Measurements from ENCODE around the gene SORBS2. TPM values are rescaled to one million over a fixed set of nuclear protein-coding genes. Genes with fewer than 3 reads are reported as not detected.

SORBS2 gene
- total RNA-seq, 1 donor = 2.1 TPM

GRCh38 chr4:185822791-185823190 is 10.8 kb upstream of the SORBS2 start:
- no peaks in the 10 kb centered on the region for H3K4me1 ChIP-seq (ENCODE audit: insufficient read depth, low read length)
- no peaks in the 10 kb centered on the region for H3K9me3 ChIP-seq (ENCODE audit: low read depth, low read length)
- H3K4me3 ChIP-seq (ENCODE audit: low read length) = no peak overlapping the region
- H3K27me3 ChIP-seq (ENCODE audit: insufficient read depth, low read length) = no peaks in the 10 kb centered on the region

- Histone ChIP-seq H3K9me3 (ENCODE audit: low read depth, low read length) (no peaks in the 10 kb centered on the region), H3K4me1 (ENCODE audit: insufficient read depth, low read length) (no peaks in the 10 kb centered on the region), H3K27me3 (ENCODE audit: insufficient read depth, low read length) (no peaks in the 10 kb centered on the region), H3K4me3 (ENCODE audit: low read length) (no peak overlapping the region)
Observed at GRCh38 chr4:185821029-185821419, 9.0 kb upstream of the SORBS2 start.

- Histone ChIP-seq H3K27me3 (ENCODE audit: insufficient read depth, low read length) (no peaks in the 10 kb centered on the region), H3K9me3 (ENCODE audit: low read depth, low read length) (no peaks in the 10 kb centered on the region), H3K4me1 (ENCODE audit: insufficient read depth, low read length) (no peaks in the 10 kb centered on the region), H3K4me3 (ENCODE audit: low read length) (no peak overlapping the region)
Observed at GRCh38 chr4:185820146-185821028, 8.4 kb upstream of the SORBS2 start.

GRCh38 chr4:185819144-185819543 is 7.2 kb upstream of the SORBS2 start:
- H3K27me3 ChIP-seq (ENCODE audit: insufficient read depth, low read length) = no peaks in the 10 kb centered on the region

DNA sequence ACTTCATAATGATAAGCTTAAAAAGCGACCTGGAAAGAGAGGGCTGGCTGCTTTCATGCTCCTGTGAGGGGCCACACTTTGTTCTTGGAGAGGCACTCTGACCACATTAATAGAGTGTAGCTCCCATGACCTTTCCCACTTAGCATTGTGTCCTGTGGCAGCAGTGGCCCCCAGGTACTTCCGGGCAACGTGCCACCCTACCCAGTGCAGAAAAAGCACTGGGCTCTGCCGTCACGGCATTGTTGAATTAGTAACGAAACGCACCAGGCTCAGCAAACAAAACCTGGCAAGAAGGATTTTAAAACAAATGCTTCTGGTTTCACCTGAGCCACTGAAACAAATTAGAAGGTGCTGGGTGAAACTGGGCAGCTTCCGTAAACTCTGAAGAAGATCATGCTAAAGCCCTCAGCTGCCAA is 5.4 kb upstream of the SORBS2 start:
- H3K4me3 ChIP-seq (ENCODE audit: low read length) = no peak overlapping the region
- H3K4me1 ChIP-seq (ENCODE audit: insufficient read depth, low read length) = no peaks in the 10 kb centered on the region
- no peaks in the 10 kb centered on the region for H3K27me3 ChIP-seq (ENCODE audit: insufficient read depth, low read length)
- H3K9me3 ChIP-seq (ENCODE audit: low read depth, low read length) = no peaks in the 10 kb centered on the region

More at GRCh38 chr4:185819144-185819543, 7.2 kb upstream of the SORBS2 start:
- Histone ChIP-seq H3K4me3 (ENCODE audit: low read length) (no peak overlapping the region), H3K4me1 (ENCODE audit: insufficient read depth, low read length) (no peaks in the 10 kb centered on the region), H3K9me3 (ENCODE audit: low read depth, low read length) (no peaks in the 10 kb centered on the region)

DNA sequence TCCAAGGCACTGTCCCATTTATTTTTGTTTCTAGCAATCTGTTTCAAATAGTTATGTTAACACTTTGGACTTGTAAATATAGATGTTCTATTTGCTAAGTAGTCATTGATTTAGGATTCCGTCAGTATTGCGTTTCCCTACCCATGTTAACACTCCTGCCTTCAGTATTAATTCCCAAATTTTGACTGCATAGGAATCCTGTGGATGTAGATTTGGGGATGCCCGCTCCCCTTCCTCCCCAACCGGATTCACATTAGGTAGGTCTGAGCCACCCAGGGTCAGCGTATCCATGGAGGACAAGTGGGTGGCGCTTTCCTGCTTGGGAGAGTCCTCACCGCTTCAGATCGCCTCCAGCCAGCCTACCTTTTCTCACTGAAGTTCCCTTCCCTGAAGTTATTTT is 1.1 kb upstream of the SORBS2 start:
- H3K9me3 ChIP-seq (ENCODE audit: low read depth, low read length) = no peaks in the 10 kb centered on the region
- no peaks in the 10 kb centered on the region for H3K27me3 ChIP-seq (ENCODE audit: insufficient read depth, low read length)
- H3K4me3 ChIP-seq (ENCODE audit: low read length) = no peak overlapping the region
- H3K4me1 ChIP-seq (ENCODE audit: insufficient read depth, low read length) = no peaks in the 10 kb centered on the region

DNA sequence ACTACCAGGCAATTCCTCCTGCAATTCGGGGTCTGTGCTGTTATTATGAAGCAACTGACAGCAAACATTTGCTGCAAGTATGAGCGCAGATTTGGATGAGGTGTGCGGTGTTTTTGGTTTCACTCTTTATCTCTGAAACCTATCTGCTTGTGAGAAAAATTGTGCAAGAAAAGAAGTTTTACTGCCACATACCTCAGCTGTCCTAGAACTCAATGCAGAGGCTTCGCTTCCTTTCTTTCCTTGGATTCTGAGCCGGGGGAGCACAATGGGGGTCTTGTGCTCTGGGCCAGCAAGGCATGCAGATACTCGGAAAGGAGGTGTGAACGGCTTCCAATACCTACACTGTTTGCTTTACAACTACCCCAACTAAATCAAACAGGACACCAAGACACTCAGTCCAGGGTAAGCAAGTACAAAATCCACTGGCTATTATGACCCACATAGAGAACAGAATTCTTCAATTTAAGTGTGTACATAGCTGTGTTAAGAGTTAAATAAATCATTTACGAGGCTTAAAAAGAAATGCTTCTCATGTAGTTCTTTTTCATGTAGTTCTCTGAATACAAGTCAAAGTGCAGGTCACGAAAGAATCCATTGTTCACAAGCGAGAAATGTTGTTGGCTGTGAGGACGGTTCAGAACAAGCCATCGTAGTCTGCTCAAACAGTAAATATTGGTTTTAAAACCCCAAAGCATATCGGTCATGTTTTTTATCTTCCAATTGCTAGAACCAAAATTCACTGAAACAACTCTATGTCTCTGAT is 1.1 kb downstream of the SORBS2 start:
- no peaks in the 10 kb centered on the region for H3K9me3 ChIP-seq (ENCODE audit: low read depth, low read length)
- no peaks in the 10 kb centered on the region for H3K4me1 ChIP-seq (ENCODE audit: insufficient read depth, low read length)
- no peak overlapping the region for H3K4me3 ChIP-seq (ENCODE audit: low read length)
- H3K27me3 ChIP-seq (ENCODE audit: insufficient read depth, low read length) = no peaks in the 10 kb centered on the region

GRCh38 chr4:185809533-185810071 is 2.4 kb downstream of the SORBS2 start:
- Histone ChIP-seq H3K4me3 (ENCODE audit: low read length) (no peak overlapping the region), H3K4me1 (ENCODE audit: insufficient read depth, low read length) (no peaks in the 10 kb centered on the region), H3K27me3 (ENCODE audit: insufficient read depth, low read length) (no peaks in the 10 kb centered on the region), H3K9me3 (ENCODE audit: low read depth, low read length) (no peaks in the 10 kb centered on the region)

GRCh38 chr4:185809121-185809520 is 2.9 kb downstream of the SORBS2 start:
- Histone ChIP-seq H3K27me3 (ENCODE audit: insufficient read depth, low read length) (no peaks in the 10 kb centered on the region), H3K4me1 (ENCODE audit: insufficient read depth, low read length) (no peaks in the 10 kb centered on the region), H3K4me3 (ENCODE audit: low read length) (no peak overlapping the region), H3K9me3 (ENCODE audit: low read depth, low read length) (no peaks in the 10 kb centered on the region)

DNA sequence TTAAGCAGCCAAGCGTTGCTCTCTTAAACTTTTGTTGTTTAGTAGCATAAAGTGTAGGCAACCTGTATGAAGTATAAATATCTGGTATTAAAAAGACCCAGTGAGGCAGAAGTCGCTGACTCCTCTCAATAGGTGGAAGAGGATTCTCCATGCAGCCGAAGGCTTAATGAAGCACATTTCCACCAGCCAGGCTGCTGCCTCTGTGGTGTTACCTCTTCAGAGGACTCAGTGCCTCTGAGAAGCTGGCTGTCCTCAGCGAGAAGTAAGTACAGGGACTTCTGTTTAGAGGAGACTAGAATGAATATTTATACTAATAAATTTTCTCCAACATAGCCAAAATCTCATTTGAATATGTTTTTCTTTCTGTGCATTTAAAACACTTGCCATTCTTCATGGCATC is 6.0 kb downstream of the SORBS2 start:
- no peak overlapping the region for H3K4me3 ChIP-seq (ENCODE audit: low read length)
- no peaks in the 10 kb centered on the region for H3K27me3 ChIP-seq (ENCODE audit: insufficient read depth, low read length)
- H3K9me3 ChIP-seq (ENCODE audit: low read depth, low read length) = no peaks in the 10 kb centered on the region
- no peaks in the 10 kb centered on the region for H3K4me1 ChIP-seq (ENCODE audit: insufficient read depth, low read length)

- Histone ChIP-seq H3K27me3 (ENCODE audit: insufficient read depth, low read length) (no peaks in the 10 kb centered on the region), H3K9me3 (ENCODE audit: low read depth, low read length) (no peaks in the 10 kb centered on the region), H3K4me1 (ENCODE audit: insufficient read depth, low read length) (no peaks in the 10 kb centered on the region), H3K4me3 (ENCODE audit: low read length) (no peak overlapping the region)
Observed at GRCh38 chr4:185805262-185805802, 6.7 kb downstream of the SORBS2 start.

DNA sequence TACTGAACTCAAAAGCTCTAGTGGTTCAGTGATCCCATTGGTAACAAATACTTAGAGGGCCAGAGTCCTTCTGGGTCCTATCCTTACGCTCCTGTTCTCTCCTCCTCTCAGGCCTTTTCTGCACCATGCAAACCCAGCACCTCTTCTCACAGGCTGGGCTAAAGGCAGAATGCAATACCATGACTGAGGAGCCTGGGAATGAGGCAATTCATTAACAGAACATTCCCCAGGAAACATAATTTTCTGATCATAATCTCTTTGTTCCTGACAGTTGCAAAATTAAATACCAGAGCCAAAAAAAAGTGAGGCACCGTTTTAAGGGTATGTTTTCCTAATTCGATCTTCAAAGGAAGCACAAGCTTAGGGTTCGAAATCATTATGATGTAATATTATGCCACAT is 9.0 kb downstream of the SORBS2 start:
- Histone ChIP-seq H3K27me3 (ENCODE audit: insufficient read depth, low read length) (no peaks in the 10 kb centered on the region), H3K9me3 (ENCODE audit: low read depth, low read length) (no peaks in the 10 kb centered on the region), H3K4me1 (ENCODE audit: insufficient read depth, low read length) (no peaks in the 10 kb centered on the region), H3K4me3 (ENCODE audit: low read length) (no peak overlapping the region)

DNA sequence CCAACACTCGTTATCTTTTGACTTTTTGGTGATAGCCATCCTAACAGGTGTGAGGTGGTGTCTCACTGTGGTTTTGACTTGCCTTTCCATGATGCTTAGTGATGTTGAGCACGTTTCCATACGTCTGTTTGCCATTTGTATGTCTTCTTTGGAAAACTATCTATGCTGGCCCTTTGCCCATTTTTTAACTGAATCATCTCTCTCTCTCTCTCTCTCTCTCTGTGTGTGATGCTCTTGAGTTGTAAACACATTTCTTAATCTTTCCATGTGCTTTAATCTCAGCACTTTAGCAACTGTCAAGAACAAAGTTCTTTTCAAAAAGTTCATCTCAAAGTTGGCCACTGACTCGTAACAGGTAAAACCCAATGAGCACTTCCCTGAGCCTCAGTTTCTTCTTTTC is 10.5 kb downstream of the SORBS2 start:
- H3K4me3 ChIP-seq (ENCODE audit: low read length) = no peak overlapping the region
- H3K9me3 ChIP-seq (ENCODE audit: low read depth, low read length) = no peaks in the 10 kb centered on the region
- no peaks in the 10 kb centered on the region for H3K27me3 ChIP-seq (ENCODE audit: insufficient read depth, low read length)
- no peaks in the 10 kb centered on the region for H3K4me1 ChIP-seq (ENCODE audit: insufficient read depth, low read length)

DNA sequence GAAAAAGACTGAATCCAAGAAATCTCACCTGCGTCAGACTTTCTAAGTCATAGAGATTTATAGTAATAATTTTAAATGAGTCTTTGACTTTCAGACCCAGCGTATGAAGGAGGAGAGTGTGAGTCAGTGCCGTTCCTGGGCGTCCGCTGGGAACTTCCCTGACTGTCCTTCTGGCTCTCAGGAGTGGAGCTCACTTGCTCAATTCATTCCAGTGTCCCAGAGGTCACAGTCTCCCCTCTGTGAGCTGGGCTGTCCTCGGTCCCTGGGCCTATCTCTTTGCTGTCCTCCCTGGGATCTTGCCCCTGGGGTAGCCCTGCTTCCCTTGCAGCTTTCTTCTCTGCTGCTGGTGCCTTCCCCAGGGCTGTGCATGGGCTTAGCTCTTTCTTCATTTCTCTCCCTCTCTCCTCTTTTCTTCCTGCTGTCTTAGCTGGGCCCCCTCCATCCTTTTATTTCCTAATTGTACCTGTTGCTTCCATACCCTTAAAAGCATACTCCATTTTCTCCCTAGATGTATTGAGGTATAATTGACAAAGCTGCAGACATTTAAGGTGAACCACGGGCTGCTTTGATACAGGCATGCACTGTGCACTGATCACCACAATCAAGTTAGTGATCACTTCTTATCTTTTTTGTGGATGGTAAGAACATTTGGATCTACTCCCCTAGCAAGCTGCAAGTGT is 11.6 kb downstream of the SORBS2 start:
- Histone ChIP-seq H3K27me3 (ENCODE audit: insufficient read depth, low read length) (no peaks in the 10 kb centered on the region), H3K4me3 (ENCODE audit: low read length) (no peak overlapping the region), H3K9me3 (ENCODE audit: low read depth, low read length) (no peaks in the 10 kb centered on the region), H3K4me1 (ENCODE audit: insufficient read depth, low read length) (no peaks in the 10 kb centered on the region)

- Histone ChIP-seq H3K27me3 (ENCODE audit: insufficient read depth, low read length) (no peaks in the 10 kb centered on the region), H3K4me3 (ENCODE audit: low read length) (no peak overlapping the region), H3K9me3 (ENCODE audit: low read depth, low read length) (no peaks in the 10 kb centered on the region), H3K4me1 (ENCODE audit: insufficient read depth, low read length) (no peaks in the 10 kb centered on the region)
Observed at GRCh38 chr4:185799442-185799841, 12.6 kb downstream of the SORBS2 start.
